Neural progenitor cell (in vitro differentiated cells): Measurements from ENCODE around the gene KLHL42. TPM values are rescaled to one million over a fixed set of nuclear protein-coding genes. Genes with fewer than 3 reads are reported as not detected.
A peak's percentile ranks its signal among the peaks of the same experiment; 100 is the strongest.

Source experiments
- DNase-seq: peaks from one replicate; pipeline ENCODE4 v3.0.0-alpha.2; 2016; ENCODE audit warnings: low spot score
- H2AFZ ChIP-seq: fragments of 200-600 bp; sonication (generic); replicated peaks from 2 replicates; pipeline ENCODE4 v1.6.1; 2016; ENCODE audit warnings: antibody characterized with exemption
- H3F3A ChIP-seq: fragments of 200-600 bp; sonication (generic); 2 replicates; pipeline ENCODE4 v1.6.1; 2016; ENCODE audit warnings: antibody characterized with exemption, low read depth
- H3K27ac ChIP-seq: fragments of 200-600 bp; sonication (generic); 2 replicates; pipeline ENCODE4 v1.5.1; 2016; ENCODE audit warnings: mild to moderate bottlenecking
- H3K27me3 ChIP-seq: fragments of 200-600 bp; sonication (generic); 2 replicates; pipeline ENCODE4 v1.6.1; 2016; ENCODE audit warnings: mild to moderate bottlenecking, moderate library complexity
- H3K36me3 ChIP-seq: fragments of 200-600 bp; sonication (generic); 2 replicates; pipeline ENCODE4 v1.5.1; 2016
- H3K4me1 ChIP-seq: fragments of 200-600 bp; sonication (generic); 2 replicates; pipeline ENCODE4 v1.6.1; 2016; ENCODE audit warnings: mixed run types
- H3K4me2 ChIP-seq: fragments of 200-600 bp; sonication (generic); 2 replicates; pipeline ENCODE4 v1.6.1; 2016
- H3K4me3 ChIP-seq: fragments of 200-600 bp; sonication (generic); 2 replicates; pipeline ENCODE4 v1.5.1; 2016
- H3K79me2 ChIP-seq: fragments of 200-600 bp; sonication (generic); 2 replicates; pipeline ENCODE4 v1.6.1; 2016; ENCODE audit warnings: low read depth
- H3K9ac ChIP-seq: fragments of 200-600 bp; sonication (generic); 2 replicates; pipeline ENCODE4 v1.6.1; 2016
- H3K9me3 ChIP-seq: fragments of 200-600 bp; sonication (generic); 2 replicates; pipeline ENCODE4 v1.5.1; 2016; ENCODE audit warnings: low read depth
- H4K20me1 ChIP-seq: fragments of 200-600 bp; sonication (generic); 2 replicates; pipeline ENCODE4 v1.6.1; 2016; ENCODE audit warnings: low read depth
- H3K27ac Mint-ChIP-seq: 3 replicates; pipeline ENCODE4 v1.8.0; 2021; ENCODE audit warnings: mixed read lengths
- H3K27me3 Mint-ChIP-seq: 2 replicates; pipeline ENCODE4 v1.8.0; 2022; ENCODE audit warnings: low read depth, mild to moderate bottlenecking, inconsistent platforms, moderate library complexity, mixed read lengths; ENCODE audit not compliant: insufficient read depth
- H3K36me3 Mint-ChIP-seq: 3 replicates; pipeline ENCODE4 v1.8.0; 2021; ENCODE audit warnings: mixed read lengths
- H3K4me1 Mint-ChIP-seq: 3 replicates; pipeline ENCODE4 v1.8.0; 2021; ENCODE audit warnings: mixed read lengths
- H3K4me3 Mint-ChIP-seq: 3 replicates; pipeline ENCODE4 v1.8.0; 2021; ENCODE audit warnings: mild to moderate bottlenecking, moderate library complexity, mixed read lengths
- H3K9me3 Mint-ChIP-seq: 3 replicates; pipeline ENCODE4 v1.8.0; 2020; ENCODE audit warnings: mixed read lengths
- EZH2 ChIP-seq: fragments of 200-600 bp; sonication (generic); IDR thresholded peaks from 2 replicates; pipeline ENCODE4 v1.6.1; 2017; ENCODE audit warnings: antibody characterized with exemption, mild to moderate bottlenecking, moderate library complexity
- EZH2phosphoT487 ChIP-seq: fragments of 200-600 bp; sonication (generic); IDR thresholded peaks from 2 replicates; pipeline ENCODE4 v1.6.1; 2017; ENCODE audit warnings: antibody characterized with exemption
- total RNA-seq: library from RNA; depleted of rRNA; stranded (reverse); fragments of >200 nt; gene quantifications from 2 replicates; pipeline ENCODE4 v1.2.3, GENCODE V29; 2015; ENCODE audit warnings: low replicate concordance
- TF ChIP-seq, protein P1 (sequence below): fragments of 200-600 bp; sonication (generic); IDR thresholded peaks from 2 replicates; pipeline ENCODE4 v1.5.1; 2017; ENCODE audit warnings: antibody characterized with exemption, mild to moderate bottlenecking

KLHL42 gene
- total RNA-seq, 1 donor from 2014 or later: 21.6 TPM

DNA sequence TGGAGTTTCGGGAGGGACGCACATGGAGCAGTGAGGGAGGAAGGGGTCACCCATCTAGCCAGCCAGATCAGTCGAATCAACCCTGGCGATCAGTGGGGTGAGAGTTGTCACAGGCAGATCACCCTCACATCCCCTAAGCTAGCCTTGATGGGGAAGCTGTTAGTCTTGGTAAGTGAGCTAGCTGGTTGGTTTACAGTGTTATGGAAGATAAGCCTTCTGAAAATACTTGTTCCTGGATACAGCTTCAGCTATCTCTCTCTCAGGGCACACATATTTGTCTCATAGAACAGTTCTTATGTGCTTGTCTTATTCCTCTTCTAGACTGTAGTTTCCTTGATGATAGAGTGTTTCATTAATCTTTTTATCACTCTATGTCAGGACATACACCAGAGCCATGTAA, 26.2 kb downstream of the KLHL42 start:
- H4K20me1 ChIP-seq: no peaks in the 10 kb centered on the region
- H3K4me2 ChIP-seq: no peak overlapping the region
- no peaks in the 10 kb centered on the region for H3K36me3 Mint-ChIP-seq
- H3F3A ChIP-seq: no peaks in the 10 kb centered on the region
- H3K27me3 Mint-ChIP-seq: peaks cover 2% of the 10 kb centered on the region
- H3K27me3 ChIP-seq: no peaks in the 10 kb centered on the region
- H3K27ac Mint-ChIP-seq: no peak overlapping the region
- DNase-seq: no peak
- H3K9ac ChIP-seq: no peak overlapping the region
- no peak overlapping the region for H3K4me3 ChIP-seq
- H3K4me1 ChIP-seq: no peaks in the 10 kb centered on the region
- H3K27ac ChIP-seq: no peak overlapping the region
- no peaks in the 10 kb centered on the region for H3K36me3 ChIP-seq
- no peaks in the 10 kb centered on the region for H3K79me2 ChIP-seq
- H3K4me1 Mint-ChIP-seq: no peaks in the 10 kb centered on the region
- TF ChIP-seq EZH2phosphoT487 (no peak), EZH2 (no peak)
- TF ChIP-seq, protein P1, sequence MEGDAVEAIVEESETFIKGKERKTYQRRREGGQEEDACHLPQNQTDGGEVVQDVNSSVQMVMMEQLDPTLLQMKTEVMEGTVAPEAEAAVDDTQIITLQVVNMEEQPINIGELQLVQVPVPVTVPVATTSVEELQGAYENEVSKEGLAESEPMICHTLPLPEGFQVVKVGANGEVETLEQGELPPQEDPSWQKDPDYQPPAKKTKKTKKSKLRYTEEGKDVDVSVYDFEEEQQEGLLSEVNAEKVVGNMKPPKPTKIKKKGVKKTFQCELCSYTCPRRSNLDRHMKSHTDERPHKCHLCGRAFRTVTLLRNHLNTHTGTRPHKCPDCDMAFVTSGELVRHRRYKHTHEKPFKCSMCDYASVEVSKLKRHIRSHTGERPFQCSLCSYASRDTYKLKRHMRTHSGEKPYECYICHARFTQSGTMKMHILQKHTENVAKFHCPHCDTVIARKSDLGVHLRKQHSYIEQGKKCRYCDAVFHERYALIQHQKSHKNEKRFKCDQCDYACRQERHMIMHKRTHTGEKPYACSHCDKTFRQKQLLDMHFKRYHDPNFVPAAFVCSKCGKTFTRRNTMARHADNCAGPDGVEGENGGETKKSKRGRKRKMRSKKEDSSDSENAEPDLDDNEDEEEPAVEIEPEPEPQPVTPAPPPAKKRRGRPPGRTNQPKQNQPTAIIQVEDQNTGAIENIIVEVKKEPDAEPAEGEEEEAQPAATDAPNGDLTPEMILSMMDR: no peak
- H3K9me3 ChIP-seq: no peaks in the 10 kb centered on the region
- H3K9me3 Mint-ChIP-seq: no peaks in the 10 kb centered on the region
- no peak overlapping the region for H2AFZ ChIP-seq
- no peak overlapping the region for H3K4me3 Mint-ChIP-seq

DNA sequence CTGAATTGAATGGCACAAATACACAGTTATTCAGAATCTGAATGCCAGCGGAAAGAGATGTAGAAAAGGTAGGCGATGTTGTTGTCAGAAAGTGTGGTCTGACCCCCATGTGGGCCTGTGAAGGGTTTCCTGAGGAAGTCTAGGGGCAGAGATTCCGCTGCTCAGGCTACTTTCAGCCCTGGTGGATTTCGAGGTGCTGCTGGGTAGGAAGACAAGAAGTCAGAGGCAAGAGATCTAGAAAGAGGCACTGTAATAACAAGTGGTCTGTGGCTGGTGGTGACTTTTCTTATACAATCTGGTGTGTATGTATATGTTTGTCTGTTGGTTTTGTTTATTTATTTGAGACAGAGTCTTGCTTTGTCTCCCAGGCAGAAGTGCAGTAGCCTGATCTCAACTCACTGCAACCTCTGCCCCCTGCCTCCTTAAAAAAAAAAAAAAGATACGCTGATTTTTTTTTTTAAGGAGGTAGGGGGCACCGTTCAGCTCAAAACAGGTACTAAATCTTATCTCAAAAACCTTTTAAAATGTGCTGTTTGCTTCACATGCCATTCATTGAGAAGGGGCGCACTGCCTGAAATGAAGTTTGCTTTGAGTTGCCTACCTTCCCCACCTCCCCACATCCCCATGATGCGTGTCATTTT, 27.1 kb downstream of the KLHL42 start:
- H3F3A ChIP-seq: no peaks in the 10 kb centered on the region
- no peak overlapping the region for H3K4me2 ChIP-seq
- no peak overlapping the region for H3K4me3 Mint-ChIP-seq
- H3K79me2 ChIP-seq: no peaks in the 10 kb centered on the region
- no peaks in the 10 kb centered on the region for H3K36me3 ChIP-seq
- peaks cover 2% of the 10 kb centered on the region for H3K27me3 Mint-ChIP-seq
- H3K9ac ChIP-seq: no peak overlapping the region
- no peaks in the 10 kb centered on the region for H3K9me3 Mint-ChIP-seq
- H3K27ac Mint-ChIP-seq: no peak overlapping the region
- no peak overlapping the region for H3K4me3 ChIP-seq
- H3K4me1 ChIP-seq: no peaks in the 10 kb centered on the region
- H3K36me3 Mint-ChIP-seq: no peaks in the 10 kb centered on the region
- no peaks in the 10 kb centered on the region for H3K4me1 Mint-ChIP-seq
- no peaks in the 10 kb centered on the region for H3K9me3 ChIP-seq
- TF ChIP-seq EZH2phosphoT487: no peak
- TF ChIP-seq, protein P1: peak; percentile 14
- no peak for TF ChIP-seq EZH2
- DNase-seq: no peak
- no peaks in the 10 kb centered on the region for H3K27me3 ChIP-seq
- no peak overlapping the region for H3K27ac ChIP-seq
- H4K20me1 ChIP-seq: no peaks in the 10 kb centered on the region
- H2AFZ ChIP-seq: no peak overlapping the region

DNA sequence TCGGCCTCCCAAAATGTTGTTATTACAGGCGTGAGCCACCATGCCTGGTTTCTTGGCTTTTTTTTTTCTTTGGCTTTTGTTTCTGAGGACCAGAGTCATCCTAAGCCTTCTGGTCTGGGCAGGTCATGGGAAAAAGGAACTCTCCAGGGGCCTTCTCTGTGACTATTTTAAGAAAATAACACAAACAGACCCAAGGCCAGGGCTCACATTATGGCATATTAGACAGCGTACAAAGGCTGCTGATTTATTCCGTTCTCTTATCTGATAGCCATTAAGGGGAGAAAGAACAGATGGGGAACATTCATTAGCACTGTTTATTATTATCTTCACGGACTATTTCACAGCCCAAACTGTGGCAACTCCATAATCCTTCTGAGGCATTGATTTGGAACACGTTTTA, 28.8 kb downstream of the KLHL42 start:
- H3K27me3 Mint-ChIP-seq: peaks cover 5% of the 10 kb centered on the region
- no peak overlapping the region for H3K4me3 ChIP-seq
- H3K4me2 ChIP-seq: no peak overlapping the region
- no peaks in the 10 kb centered on the region for H3K9me3 ChIP-seq
- no peaks in the 10 kb centered on the region for H3K27me3 ChIP-seq
- H4K20me1 ChIP-seq: no peaks in the 10 kb centered on the region
- no peaks in the 10 kb centered on the region for H3K79me2 ChIP-seq
- H3K9me3 Mint-ChIP-seq: peaks cover 2% of the 10 kb centered on the region
- H3K27ac ChIP-seq: no peak overlapping the region
- no peaks in the 10 kb centered on the region for H3K4me1 ChIP-seq
- H3K4me3 Mint-ChIP-seq: no peak overlapping the region
- H3K27ac Mint-ChIP-seq: no peak overlapping the region
- TF ChIP-seq, protein P1: no peak
- TF ChIP-seq EZH2: no peak
- no peak for TF ChIP-seq EZH2phosphoT487
- no peaks in the 10 kb centered on the region for H3K36me3 Mint-ChIP-seq
- H3K4me1 Mint-ChIP-seq: no peaks in the 10 kb centered on the region
- no peaks in the 10 kb centered on the region for H3F3A ChIP-seq
- H3K9ac ChIP-seq: no peak overlapping the region
- DNase-seq: no peak
- H3K36me3 ChIP-seq: no peaks in the 10 kb centered on the region
- H2AFZ ChIP-seq: no peak overlapping the region
